KMS-11 (cell line): ENCODE measurements around the gene ATP8A1.

Experiments used
- H2AFZ ChIP-seq: fragments of 200-600 bp; sonication (generic); 2 replicates; pipeline ENCODE4 v1.6.1; 2016; ENCODE audit warnings: antibody characterized with exemption, mixed run types, low read depth
- H3K27ac ChIP-seq: fragments of 200-600 bp; sonication (generic); 2 replicates; pipeline ENCODE4 v1.6.1; 2016; ENCODE audit warnings: mild to moderate bottlenecking, mixed run types
- H3K27me3 ChIP-seq: fragments of 200-600 bp; sonication (generic); 2 replicates; pipeline ENCODE4 v1.6.1; 2017; ENCODE audit warnings: mild to moderate bottlenecking, low read depth, mixed run types, moderate library complexity; ENCODE audit not compliant: insufficient read depth
- H3K36me3 ChIP-seq: fragments of 200-600 bp; sonication (generic); 2 replicates; pipeline ENCODE4 v1.6.1; 2017; ENCODE audit warnings: mild to moderate bottlenecking, mixed run types; ENCODE audit not compliant: insufficient read depth
- H3K4me1 ChIP-seq: fragments of 200-600 bp; sonication (generic); 2 replicates; pipeline ENCODE4 v1.6.1; 2016; ENCODE audit warnings: mild to moderate bottlenecking, low read depth, mixed run types; ENCODE audit not compliant: poor library complexity, severe bottlenecking
- H3K4me2 ChIP-seq: fragments of 200-600 bp; sonication (generic); 2 replicates; pipeline ENCODE4 v1.7.0; 2016; ENCODE audit warnings: mild to moderate bottlenecking, mixed run types
- H3K4me3 ChIP-seq: fragments of 200-600 bp; sonication (generic); IDR thresholded peaks from 2 replicates; pipeline ENCODE4 v1.6.1; 2017; ENCODE audit warnings: low read depth, low read length, mixed read lengths; ENCODE audit not compliant: insufficient read depth
- H3K79me2 ChIP-seq: fragments of 200-600 bp; sonication (generic); 2 replicates; pipeline ENCODE4 v1.6.1; 2016; ENCODE audit warnings: low read depth, mixed run types; ENCODE audit not compliant: insufficient read depth
- H3K9ac ChIP-seq: fragments of 200-600 bp; sonication (generic); 2 replicates; pipeline ENCODE4 v1.6.1; 2016; ENCODE audit warnings: mild to moderate bottlenecking, mixed run types
- H4K20me1 ChIP-seq: fragments of 200-600 bp; sonication (generic); 2 replicates; pipeline ENCODE4 v1.6.1; 2016; ENCODE audit warnings: mild to moderate bottlenecking, mixed run types; ENCODE audit not compliant: insufficient read depth
- TF ChIP-seq, protein P1 (sequence below): fragments of 200-600 bp; sonication (generic); conservative IDR thresholded peaks from 2 replicates; pipeline ENCODE4 v1.6.1; 2017; ENCODE audit warnings: low read depth, mild to moderate bottlenecking, antibody characterized with exemption, low read length, moderate library complexity, mixed read lengths

The ATP8A1 gene

DNA sequence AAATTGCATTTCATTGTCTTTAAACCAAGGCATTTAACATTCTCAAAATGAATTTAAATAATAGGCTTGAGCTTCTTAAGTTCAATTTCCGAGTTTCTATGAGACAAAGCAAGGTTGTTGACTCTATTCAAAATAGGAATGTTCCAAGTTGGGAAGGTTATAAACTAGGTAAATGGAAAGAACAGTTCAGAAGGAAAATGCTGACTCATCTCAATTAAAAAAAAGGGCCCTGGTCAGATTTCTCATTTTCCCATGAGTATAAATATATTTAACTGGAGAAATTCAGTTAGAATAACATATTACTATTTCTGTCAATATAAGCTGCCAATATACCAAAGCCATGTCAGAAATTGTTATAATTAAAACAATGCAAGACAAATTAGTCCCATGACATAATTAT, 113.8 kb downstream of the ATP8A1 start:
- Histone ChIP-seq H3K36me3 (no peaks in the 10 kb centered on the region), H3K4me1 (peaks cover 6% of the 10 kb centered on the region), H3K79me2 (no peaks in the 10 kb centered on the region), H4K20me1 (no peaks in the 10 kb centered on the region), H3K4me2 (no peak overlapping the region), H3K27me3 (no peaks in the 10 kb centered on the region), H3K27ac (no peak overlapping the region), H3K9ac (no peak overlapping the region), H2AFZ (no peak overlapping the region), H3K4me3 (no peak overlapping the region)
- TF ChIP-seq, protein P1, sequence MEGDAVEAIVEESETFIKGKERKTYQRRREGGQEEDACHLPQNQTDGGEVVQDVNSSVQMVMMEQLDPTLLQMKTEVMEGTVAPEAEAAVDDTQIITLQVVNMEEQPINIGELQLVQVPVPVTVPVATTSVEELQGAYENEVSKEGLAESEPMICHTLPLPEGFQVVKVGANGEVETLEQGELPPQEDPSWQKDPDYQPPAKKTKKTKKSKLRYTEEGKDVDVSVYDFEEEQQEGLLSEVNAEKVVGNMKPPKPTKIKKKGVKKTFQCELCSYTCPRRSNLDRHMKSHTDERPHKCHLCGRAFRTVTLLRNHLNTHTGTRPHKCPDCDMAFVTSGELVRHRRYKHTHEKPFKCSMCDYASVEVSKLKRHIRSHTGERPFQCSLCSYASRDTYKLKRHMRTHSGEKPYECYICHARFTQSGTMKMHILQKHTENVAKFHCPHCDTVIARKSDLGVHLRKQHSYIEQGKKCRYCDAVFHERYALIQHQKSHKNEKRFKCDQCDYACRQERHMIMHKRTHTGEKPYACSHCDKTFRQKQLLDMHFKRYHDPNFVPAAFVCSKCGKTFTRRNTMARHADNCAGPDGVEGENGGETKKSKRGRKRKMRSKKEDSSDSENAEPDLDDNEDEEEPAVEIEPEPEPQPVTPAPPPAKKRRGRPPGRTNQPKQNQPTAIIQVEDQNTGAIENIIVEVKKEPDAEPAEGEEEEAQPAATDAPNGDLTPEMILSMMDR = no peak

DNA sequence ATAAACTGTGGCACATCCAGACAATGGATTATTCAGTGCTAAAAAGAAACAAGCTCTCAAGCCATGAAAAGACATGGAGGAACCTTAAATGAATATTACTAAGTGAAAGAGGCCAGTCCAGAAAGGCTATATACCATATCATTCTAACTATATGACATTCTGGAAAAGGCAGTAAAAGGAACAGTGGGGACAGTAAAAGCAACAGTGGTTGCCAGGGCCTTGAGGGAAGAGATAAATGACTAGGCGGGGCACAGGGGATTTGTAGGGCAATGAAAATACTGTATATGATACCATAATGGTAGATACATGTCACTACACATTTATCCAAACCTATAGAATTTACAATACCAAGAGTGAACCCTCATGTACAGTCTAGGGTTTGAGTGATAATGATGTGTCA, 115.3 kb downstream of the ATP8A1 start:
- Histone ChIP-seq H4K20me1 (no peaks in the 10 kb centered on the region), H3K79me2 (no peaks in the 10 kb centered on the region), H3K4me1 (peaks cover 6% of the 10 kb centered on the region), H3K4me2 (no peak overlapping the region), H3K36me3 (no peaks in the 10 kb centered on the region), H3K4me3 (no peak overlapping the region), H3K27me3 (no peaks in the 10 kb centered on the region), H2AFZ (no peak overlapping the region), H3K27ac (no peak overlapping the region), H3K9ac (no peak overlapping the region)
- TF ChIP-seq, protein P1 = no peak

DNA sequence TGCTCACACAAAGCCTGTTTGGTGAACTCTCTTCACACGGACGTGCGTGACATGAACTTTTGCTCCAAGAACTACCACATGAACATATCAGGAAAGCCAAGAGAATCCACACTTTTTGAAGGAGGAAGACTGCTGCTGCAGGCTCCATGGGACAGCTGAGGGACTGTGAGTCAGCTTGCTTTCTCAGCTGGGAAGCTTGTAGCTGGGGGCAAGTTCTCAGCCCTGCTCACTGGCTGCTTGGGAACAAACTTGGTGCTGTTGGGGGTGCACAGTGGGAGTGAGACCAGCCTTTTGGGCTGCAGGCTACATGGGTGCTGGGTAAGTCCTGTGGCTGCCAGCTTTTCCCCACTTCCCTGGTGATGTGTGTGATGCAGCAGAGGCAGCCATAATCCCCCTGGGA, 123.9 kb downstream of the ATP8A1 start:
- H3K4me1 ChIP-seq = no peaks in the 10 kb centered on the region
- no peak overlapping the region for H3K27ac ChIP-seq
- H4K20me1 ChIP-seq = no peaks in the 10 kb centered on the region
- H3K9ac ChIP-seq = no peak overlapping the region
- H3K4me3 ChIP-seq = no peak overlapping the region
- H2AFZ ChIP-seq = no peak overlapping the region
- TF ChIP-seq, protein P1 = no peak
- H3K79me2 ChIP-seq = no peaks in the 10 kb centered on the region
- H3K36me3 ChIP-seq = no peaks in the 10 kb centered on the region
- H3K27me3 ChIP-seq = no peaks in the 10 kb centered on the region
- no peak overlapping the region for H3K4me2 ChIP-seq

DNA sequence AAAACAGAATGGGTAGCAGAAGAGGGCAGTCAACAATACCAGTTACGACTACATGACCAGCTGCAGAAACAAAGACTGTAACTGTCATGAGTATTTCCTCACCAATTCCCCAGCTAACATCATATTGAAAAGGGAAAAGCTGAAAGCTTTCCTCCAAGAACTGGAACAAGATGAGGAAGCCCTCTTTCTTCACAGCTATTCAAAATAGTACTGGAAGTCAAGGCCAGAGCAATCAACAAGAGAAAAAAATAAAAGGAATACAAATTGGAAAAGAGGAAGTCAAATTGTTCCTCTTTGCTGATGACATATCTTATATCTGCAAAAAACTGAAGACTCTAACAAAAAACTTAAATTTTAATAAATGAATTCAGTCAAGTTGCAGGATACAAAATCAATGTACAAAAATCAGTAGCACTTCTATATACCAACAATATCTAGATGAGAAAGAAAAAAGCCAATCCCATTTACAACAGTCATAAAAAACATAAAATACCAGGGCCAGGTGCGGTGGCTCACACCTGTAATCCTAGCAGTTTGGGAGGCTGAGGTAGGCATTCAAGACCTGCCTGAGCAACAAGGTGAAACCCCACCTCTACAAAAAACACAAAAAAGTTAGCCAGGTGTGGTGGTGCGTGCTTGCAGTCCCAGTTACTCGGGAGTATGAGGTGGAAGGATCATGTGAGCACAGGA, 125.4 kb downstream of the ATP8A1 start:
- no peak overlapping the region for H3K9ac ChIP-seq
- H3K79me2 ChIP-seq = no peaks in the 10 kb centered on the region
- TF ChIP-seq, protein P1 = no peak
- no peak overlapping the region for H3K4me2 ChIP-seq
- H3K4me1 ChIP-seq = no peaks in the 10 kb centered on the region
- no peaks in the 10 kb centered on the region for H3K36me3 ChIP-seq
- H4K20me1 ChIP-seq = no peaks in the 10 kb centered on the region
- no peak overlapping the region for H2AFZ ChIP-seq
- no peak overlapping the region for H3K4me3 ChIP-seq
- H3K27ac ChIP-seq = no peak overlapping the region
- no peaks in the 10 kb centered on the region for H3K27me3 ChIP-seq
